Hepatocyte (in vitro differentiated cells): Measurements from ENCODE around the gene HOXB6. TPM values are rescaled to one million over a fixed set of nuclear protein-coding genes. Genes with fewer than 3 reads are reported as not detected.

ENCODE experiments used
- DNase-seq: peaks from one replicate; pipeline ENCODE4 v3.0.0-alpha.2; 2016; ENCODE audit warnings: low spot score
- H2AFZ ChIP-seq: fragments of 200-600 bp; sonication (generic); 2 replicates; pipeline ENCODE4 v1.6.0; 2016; ENCODE audit warnings: antibody characterized with exemption, mild to moderate bottlenecking
- H3K27ac ChIP-seq: fragments of 200-600 bp; sonication (generic); 2 replicates; pipeline ENCODE4 v1.5.1; 2016; ENCODE audit warnings: mild to moderate bottlenecking
- H3K27me3 ChIP-seq: fragments of 200-600 bp; sonication (generic); 2 replicates; pipeline ENCODE4 v1.6.1; 2016
- H3K36me3 ChIP-seq: fragments of 200-600 bp; sonication (generic); replicated peaks from 2 replicates; pipeline ENCODE4 v1.5.1; 2016; ENCODE audit warnings: low read depth; ENCODE audit not compliant: insufficient read depth
- H3K4me1 ChIP-seq: fragments of 200-600 bp; sonication (generic); 2 replicates; pipeline ENCODE4 v1.5.1; 2016; ENCODE audit warnings: mild to moderate bottlenecking, moderate library complexity; ENCODE audit not compliant: insufficient read depth
- H3K4me2 ChIP-seq: fragments of 200-600 bp; sonication (generic); 2 replicates; pipeline ENCODE4 v1.6.0; 2016
- H3K4me3 ChIP-seq: fragments of 200-600 bp; sonication (generic); 2 replicates; pipeline ENCODE4 v1.5.1; 2016; ENCODE audit warnings: mild to moderate bottlenecking
- H3K79me2 ChIP-seq: fragments of 200-600 bp; sonication (generic); 2 replicates; pipeline ENCODE4 v1.6.0; 2017; ENCODE audit warnings: mild to moderate bottlenecking
- H3K9me2 ChIP-seq: fragments of 200-600 bp; sonication (generic); replicated peaks from 2 replicates; pipeline ENCODE4 v1.6.0; 2017; ENCODE audit warnings: mild to moderate bottlenecking; ENCODE audit not compliant: insufficient read depth
- H3K9me3 ChIP-seq: fragments of 200-600 bp; sonication (generic); 2 replicates; pipeline ENCODE4 v1.5.1; 2016; ENCODE audit warnings: low read depth, mild to moderate bottlenecking
- H4K20me1 ChIP-seq: fragments of 200-600 bp; sonication (generic); 2 replicates; pipeline ENCODE4 v1.6.0; 2016; ENCODE audit warnings: mild to moderate bottlenecking; ENCODE audit not compliant: insufficient read depth, poor library complexity, severe bottlenecking
- EZH2 ChIP-seq: fragments of 200-600 bp; sonication (generic); IDR thresholded peaks from 2 replicates; pipeline ENCODE4 v1.6.1; 2016; ENCODE audit warnings: antibody characterized with exemption, mild to moderate bottlenecking, borderline replicate concordance
- EZH2phosphoT487 ChIP-seq: fragments of 200-600 bp; sonication (generic); IDR thresholded peaks from one replicate; pipeline ENCODE4 v1.6.1; 2018; ENCODE audit warnings: antibody characterized with exemption, mild to moderate bottlenecking, low read depth, moderate library complexity; ENCODE audit not compliant: unreplicated experiment, severe bottlenecking
- WGBS: methylation state at CpG from one replicate; pipeline ENCODE4 v1.1.6; 2016; ENCODE audit warnings: low lambda C conversion rate; ENCODE audit errors: missing lambda C conversion rate; 5-methylcytosine and 5-hydroxymethylcytosine counted together
- polyA plus RNA-seq: library from polyadenylated mRNA; unstranded; fragments of >200 nt; fragmentation: Nextera tagmentation; extraction: Ambion mirVana; gene quantifications from 2 replicates; pipeline ENCODE4 v1.2.1, GENCODE V29; 2016
- total RNA-seq: library from RNA; depleted of rRNA; stranded (reverse); fragments of >200 nt; gene quantifications from 2 replicates; pipeline ENCODE4 v1.2.3, GENCODE V29; 2014
- TF ChIP-seq, protein P1 (sequence below): fragments of 200-600 bp; sonication (generic); IDR thresholded peaks from 2 replicates; pipeline ENCODE4 v1.5.1; 2016; ENCODE audit warnings: antibody characterized with exemption, mild to moderate bottlenecking; ENCODE audit not compliant: poor library complexity

HOXB6 gene
- total and polyA plus RNA-seq, 2 experiments from 2014 or later, result 4.8 to 7.7 TPM

DNA sequence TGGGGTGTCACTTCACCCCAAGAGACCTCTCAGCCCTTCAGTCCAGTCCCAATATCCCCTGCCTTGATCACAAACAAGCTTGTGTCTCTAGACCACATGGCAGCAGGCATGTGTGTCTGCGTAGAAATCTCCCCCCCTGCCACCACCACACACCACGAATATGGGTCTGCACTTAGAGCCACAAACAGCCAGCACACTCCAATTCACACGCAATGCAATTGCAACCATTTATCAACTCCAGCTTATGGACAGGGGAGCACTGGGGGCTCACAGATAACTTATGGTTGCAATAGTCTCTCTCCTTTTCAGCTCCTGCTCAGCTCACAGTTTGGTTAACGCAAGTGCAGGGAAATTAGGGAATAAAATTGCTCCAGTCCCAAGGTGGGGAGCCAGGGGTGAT, 18.8 kb upstream of the HOXB6 start:
- Histone ChIP-seq H3K4me1 (peaks cover 26% of the 10 kb centered on the region), H3K9me3 (no peaks in the 10 kb centered on the region), H3K27ac (no peak overlapping the region), H2AFZ (no peak overlapping the region), H3K79me2 (no peaks in the 10 kb centered on the region), H4K20me1 (no peaks in the 10 kb centered on the region), H3K4me2 (no peak overlapping the region), H3K27me3 (peaks cover 96% of the 10 kb centered on the region), H3K4me3 (no peak overlapping the region), H3K9me2 (no peaks in the 10 kb centered on the region), H3K36me3 (no peaks in the 10 kb centered on the region)
- no peak for DNase-seq
- TF ChIP-seq EZH2 (no peak), EZH2phosphoT487 (no peak)
- TF ChIP-seq, protein P1, sequence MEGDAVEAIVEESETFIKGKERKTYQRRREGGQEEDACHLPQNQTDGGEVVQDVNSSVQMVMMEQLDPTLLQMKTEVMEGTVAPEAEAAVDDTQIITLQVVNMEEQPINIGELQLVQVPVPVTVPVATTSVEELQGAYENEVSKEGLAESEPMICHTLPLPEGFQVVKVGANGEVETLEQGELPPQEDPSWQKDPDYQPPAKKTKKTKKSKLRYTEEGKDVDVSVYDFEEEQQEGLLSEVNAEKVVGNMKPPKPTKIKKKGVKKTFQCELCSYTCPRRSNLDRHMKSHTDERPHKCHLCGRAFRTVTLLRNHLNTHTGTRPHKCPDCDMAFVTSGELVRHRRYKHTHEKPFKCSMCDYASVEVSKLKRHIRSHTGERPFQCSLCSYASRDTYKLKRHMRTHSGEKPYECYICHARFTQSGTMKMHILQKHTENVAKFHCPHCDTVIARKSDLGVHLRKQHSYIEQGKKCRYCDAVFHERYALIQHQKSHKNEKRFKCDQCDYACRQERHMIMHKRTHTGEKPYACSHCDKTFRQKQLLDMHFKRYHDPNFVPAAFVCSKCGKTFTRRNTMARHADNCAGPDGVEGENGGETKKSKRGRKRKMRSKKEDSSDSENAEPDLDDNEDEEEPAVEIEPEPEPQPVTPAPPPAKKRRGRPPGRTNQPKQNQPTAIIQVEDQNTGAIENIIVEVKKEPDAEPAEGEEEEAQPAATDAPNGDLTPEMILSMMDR, result no peak
- 25% methylated on average over 4 of the region's 4 CpGs for WGBS

DNA sequence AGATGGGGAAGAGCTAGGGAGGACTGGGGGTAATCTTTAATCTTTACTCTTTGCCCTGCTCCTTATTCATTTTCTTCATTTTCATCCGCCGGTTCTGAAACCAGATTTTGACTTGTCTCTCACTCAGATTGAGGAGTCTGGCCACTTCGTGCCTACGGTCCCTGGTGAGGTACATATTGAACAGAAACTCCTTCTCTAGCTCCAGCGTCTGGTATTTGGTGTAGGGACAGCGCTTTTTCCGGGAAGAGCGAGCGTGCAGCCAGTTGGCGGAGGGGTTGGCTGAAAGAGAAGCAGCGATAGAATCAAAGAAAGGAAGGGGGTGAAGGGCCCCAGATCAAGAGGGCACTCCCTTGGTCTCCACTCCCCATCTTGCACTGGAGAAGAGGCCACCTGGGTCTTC, 18.1 kb upstream of the HOXB6 start:
- no peaks in the 10 kb centered on the region for H3K9me3 ChIP-seq
- H3K9me2 ChIP-seq, result no peaks in the 10 kb centered on the region
- H3K36me3 ChIP-seq, result no peaks in the 10 kb centered on the region
- H2AFZ ChIP-seq, result no peak overlapping the region
- 33% methylated on average over 11 of the region's 11 CpGs for WGBS
- no peak overlapping the region for H3K4me3 ChIP-seq
- no peaks in the 10 kb centered on the region for H4K20me1 ChIP-seq
- peak; percentile 79 for TF ChIP-seq EZH2phosphoT487
- TF ChIP-seq, protein P1, result no peak
- no peak overlapping the region for H3K27ac ChIP-seq
- H3K4me2 ChIP-seq, result no peak overlapping the region
- no peaks in the 10 kb centered on the region for H3K79me2 ChIP-seq
- peaks cover 94% of the 10 kb centered on the region for H3K27me3 ChIP-seq
- peaks cover 26% of the 10 kb centered on the region for H3K4me1 ChIP-seq
- DNase-seq, result no peak

DNA sequence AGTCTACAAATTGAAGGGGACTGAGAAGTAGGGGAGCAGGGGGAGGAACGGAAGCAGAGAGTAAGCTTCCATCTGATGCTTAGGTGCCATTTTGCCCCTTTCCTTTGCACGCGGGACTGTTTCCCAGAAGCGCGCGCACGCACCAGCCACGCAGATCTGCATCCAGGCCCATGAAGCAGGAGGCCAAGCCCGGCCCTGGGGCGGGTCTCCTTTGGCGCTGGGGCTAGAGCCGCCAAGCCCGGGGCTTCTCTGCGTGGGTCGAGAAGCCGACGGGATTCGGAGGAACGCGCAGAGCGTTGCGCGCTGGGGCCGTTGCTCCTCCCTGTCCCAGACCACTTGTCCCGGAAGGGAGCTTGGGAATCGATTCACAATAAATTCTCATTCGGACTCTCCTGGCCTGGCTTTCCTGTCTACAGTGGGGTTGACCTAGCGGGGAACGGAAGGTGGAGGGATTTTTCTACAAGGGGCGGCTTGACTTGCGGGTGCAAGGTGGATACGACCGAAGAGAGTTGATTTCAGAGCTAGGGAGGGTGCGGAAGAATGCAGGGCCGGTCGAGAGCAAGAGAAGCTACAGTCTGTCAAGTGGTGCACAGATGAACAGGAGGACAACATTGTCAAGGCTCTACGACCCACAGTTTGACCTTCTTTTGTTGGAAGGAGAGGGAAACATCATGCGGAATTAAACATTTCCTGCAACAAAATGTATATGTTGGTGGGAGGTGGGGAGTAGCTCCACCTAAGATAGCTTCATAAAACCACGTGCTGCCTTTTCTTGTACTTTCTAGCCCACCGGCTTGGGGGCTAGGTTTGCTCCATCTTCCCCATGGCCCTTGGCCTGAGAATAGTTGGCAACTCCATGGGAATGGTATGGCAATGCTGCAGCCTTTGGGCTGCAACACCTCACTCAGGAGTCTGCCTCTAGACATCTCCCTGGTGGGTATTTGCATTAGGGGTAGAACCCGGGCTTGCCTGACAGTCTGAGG, 16.9 kb upstream of the HOXB6 start:
- H3K36me3 ChIP-seq, result no peaks in the 10 kb centered on the region
- no peak overlapping the region for H3K4me2 ChIP-seq
- no peaks in the 10 kb centered on the region for H4K20me1 ChIP-seq
- H3K4me1 ChIP-seq, result peaks cover 26% of the 10 kb centered on the region
- no peak overlapping the region for H3K27ac ChIP-seq
- no peaks in the 10 kb centered on the region for H3K9me2 ChIP-seq
- TF ChIP-seq EZH2phosphoT487 (peak; percentile 73), EZH2 (peak; percentile 88)
- TF ChIP-seq, protein P1, result no peak
- H3K79me2 ChIP-seq, result no peaks in the 10 kb centered on the region
- WGBS, result 12% methylated on average over 41 of the region's 41 CpGs
- H3K27me3 ChIP-seq, result peaks cover 94% of the 10 kb centered on the region
- H3K9me3 ChIP-seq, result no peaks in the 10 kb centered on the region
- no peak for DNase-seq
- no peak overlapping the region for H2AFZ ChIP-seq
- H3K4me3 ChIP-seq, result no peak overlapping the region
